HepG2 (cell line): Measurements from ENCODE around the gene MPV17L2. TPM values are rescaled to one million over a fixed set of nuclear protein-coding genes. Genes with fewer than 3 reads are reported as not detected.
A peak's percentile ranks its signal among the peaks of the same experiment; 100 is the strongest.

Experiments
- ATM ChIP-seq: fragments of 450-650 bp; IDR thresholded peaks from 2 replicates; pipeline ENCODE4 v1.7.1; 2017; ENCODE audit warnings: mild to moderate bottlenecking, borderline replicate concordance
- KDM4B ChIP-seq: sonication (generic); formaldehyde crosslinking; IDR thresholded peaks from 2 replicates; pipeline ENCODE4 v1.4.0; 2020; ENCODE audit warnings: missing genetic modification reagents
- MIER3 ChIP-seq: IDR thresholded peaks from 2 replicates; pipeline ENCODE4 v1.6.1; 2016; ENCODE audit warnings: missing compliant biosample characterization, borderline replicate concordance
- NR2C2 ChIP-seq: sonication (generic); formaldehyde crosslinking; IDR thresholded peaks from 2 replicates; pipeline ENCODE4 v1.4.0; 2020; ENCODE audit warnings: missing genetic modification reagents, mild to moderate bottlenecking, moderate library complexity, borderline replicate concordance
- NRL ChIP-seq: sonication (generic); formaldehyde crosslinking; IDR thresholded peaks from 2 replicates; pipeline ENCODE4 v1.5.0; 2020; ENCODE audit warnings: missing genetic modification reagents, mild to moderate bottlenecking, moderate library complexity, borderline replicate concordance
- PLRG1 ChIP-seq: fragments of 450-650 bp; conservative IDR thresholded peaks from 2 replicates; pipeline ENCODE4 v1.6.1; 2016
- POGK ChIP-seq: sonication (generic); formaldehyde crosslinking; conservative IDR thresholded peaks from 2 replicates; pipeline ENCODE4 v1.8.0; 2022; ENCODE audit warnings: mild to moderate bottlenecking, moderate library complexity, missing genetic modification reagents
- PREB ChIP-seq: sonication (generic); formaldehyde crosslinking; IDR thresholded peaks from 2 replicates; pipeline ENCODE4 v1.4.0; 2020; ENCODE audit warnings: missing genetic modification reagents
- SRF ChIP-seq: IDR thresholded peaks from 2 replicates; pipeline ENCODE4 v1.6.1; 2011; ENCODE audit warnings: mild to moderate bottlenecking, low read depth, low read length, moderate library complexity
- THYN1 ChIP-seq: sonication (generic); formaldehyde crosslinking; IDR thresholded peaks from 2 replicates; pipeline ENCODE4 v1.8.1; 2023; ENCODE audit warnings: low read depth, mild to moderate bottlenecking, moderate library complexity, missing genetic modification reagents, borderline replicate concordance
- TOPORS ChIP-seq: sonication (generic); formaldehyde crosslinking; IDR thresholded peaks from 2 replicates; pipeline ENCODE4 v1.8.0; 2023; ENCODE audit warnings: mild to moderate bottlenecking, missing genetic modification reagents
- TSC22D2 ChIP-seq: sonication (generic); formaldehyde crosslinking; IDR thresholded peaks from 2 replicates; pipeline ENCODE4 v1.5.1; 2020; ENCODE audit warnings: missing genetic modification reagents, mild to moderate bottlenecking, borderline replicate concordance
- WIZ ChIP-seq: sonication (generic); formaldehyde crosslinking; IDR thresholded peaks from 2 replicates; pipeline ENCODE4 v1.5.1; 2020; ENCODE audit warnings: mild to moderate bottlenecking, missing genetic modification reagents
- ZNF564 ChIP-seq: sonication (generic); formaldehyde crosslinking; IDR thresholded peaks from 2 replicates; pipeline ENCODE4 v1.8.1; 2023; ENCODE audit warnings: mild to moderate bottlenecking, missing genetic modification reagents
- ZNF576 ChIP-seq: sonication (generic); formaldehyde crosslinking; IDR thresholded peaks from 2 replicates; pipeline ENCODE4 v1.4.0; 2020; ENCODE audit warnings: mild to moderate bottlenecking, missing genetic modification reagents
- ZNF605 ChIP-seq: sonication (generic); formaldehyde crosslinking; IDR thresholded peaks from 2 replicates; pipeline ENCODE4 v1.8.0; 2022; ENCODE audit warnings: mild to moderate bottlenecking, missing genetic modification reagents
- polyA plus RNA-seq, 8 experiments: library from polyadenylated mRNA; depleted of rRNA in 3 of 8; stranded (reverse) in 7 of 8; unstranded in 1 of 8; fragments of >200 nt; fragmentation: Illumina TruSeq in 4 of 8; extraction: Trizol in 4 of 8; gene quantifications; 2 replicates each; pipeline versions ENCODE4 v1.2.1 to v1.2.3, GENCODE V29; 2011 to 2016; ENCODE audit warnings: low read depth in 4 of 8, missing spikeins in 1 of 8, mixed read lengths in 1 of 8; ENCODE audit not compliant: insufficient read depth in 1 of 8
- total RNA-seq, 5 experiments: library from RNA; depleted of rRNA; stranded (reverse); fragments of >200 nt; fragmentation: Illumina TruSeq; extraction: Trizol; gene quantifications; 2 replicates each; pipeline ENCODE4 v1.2.3, GENCODE V29; 2016; ENCODE audit warnings: low read depth in 1 of 5
- TF ChIP-seq, protein P1 (sequence below): sonication (generic); formaldehyde crosslinking; IDR thresholded peaks from 2 replicates; pipeline ENCODE4 v1.5.0; 2020; ENCODE audit warnings: mild to moderate bottlenecking, missing genetic modification reagents, borderline replicate concordance
- TF ChIP-seq, protein P2 (sequence below): sonication (generic); formaldehyde crosslinking; IDR thresholded peaks from 2 replicates; pipeline ENCODE4 v1.8.0; 2022; ENCODE audit warnings: missing genetic modification reagents, low read depth, mild to moderate bottlenecking, borderline replicate concordance
- TF ChIP-seq, protein P3 (sequence below): IDR thresholded peaks from 2 replicates; pipeline ENCODE4 v1.6.1; 2012; ENCODE audit warnings: inconsistent platforms
- TF ChIP-seq, protein P4 (sequence below): IDR thresholded peaks from 2 replicates; pipeline ENCODE4 v1.6.1; 2016; ENCODE audit warnings: control low read depth

The MPV17L2 gene
- total and polyA plus RNA-seq, 2 of the 13 experiments (the other 11 are each of a cell fraction or from before 2014, with no cell fraction given) = 13.6 to 16.7 TPM

DNA sequence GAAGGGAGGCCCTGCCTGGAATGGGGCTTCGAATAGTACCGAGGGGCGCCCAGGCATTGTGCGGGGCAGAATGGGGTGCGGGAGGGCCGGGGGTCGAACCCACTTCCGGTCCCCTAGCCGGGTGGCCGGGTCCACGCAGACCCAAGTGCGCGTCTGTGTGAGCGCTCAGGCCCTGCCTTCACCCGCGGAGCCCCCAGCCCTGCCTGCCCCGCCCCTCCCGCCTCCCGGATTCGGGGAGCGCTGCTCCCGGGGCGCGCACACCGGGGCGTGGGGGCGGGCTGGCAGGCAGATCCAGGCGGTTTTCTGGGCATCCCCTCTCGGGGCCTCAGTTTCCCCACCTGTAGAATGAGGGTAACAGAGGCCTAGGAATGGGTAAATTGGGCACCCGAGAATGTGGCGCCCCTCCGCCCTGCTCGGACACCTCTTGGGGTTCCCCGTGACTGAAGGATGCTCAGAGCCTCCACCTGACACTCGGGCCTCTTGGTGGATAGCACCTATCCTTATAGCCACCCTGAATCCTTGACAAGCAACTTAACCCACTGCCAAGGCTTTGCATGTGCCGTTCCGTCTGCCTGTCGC lies 39.4 kb upstream of the MPV17L2 start (continued):
- TF ChIP-seq, protein P1, sequence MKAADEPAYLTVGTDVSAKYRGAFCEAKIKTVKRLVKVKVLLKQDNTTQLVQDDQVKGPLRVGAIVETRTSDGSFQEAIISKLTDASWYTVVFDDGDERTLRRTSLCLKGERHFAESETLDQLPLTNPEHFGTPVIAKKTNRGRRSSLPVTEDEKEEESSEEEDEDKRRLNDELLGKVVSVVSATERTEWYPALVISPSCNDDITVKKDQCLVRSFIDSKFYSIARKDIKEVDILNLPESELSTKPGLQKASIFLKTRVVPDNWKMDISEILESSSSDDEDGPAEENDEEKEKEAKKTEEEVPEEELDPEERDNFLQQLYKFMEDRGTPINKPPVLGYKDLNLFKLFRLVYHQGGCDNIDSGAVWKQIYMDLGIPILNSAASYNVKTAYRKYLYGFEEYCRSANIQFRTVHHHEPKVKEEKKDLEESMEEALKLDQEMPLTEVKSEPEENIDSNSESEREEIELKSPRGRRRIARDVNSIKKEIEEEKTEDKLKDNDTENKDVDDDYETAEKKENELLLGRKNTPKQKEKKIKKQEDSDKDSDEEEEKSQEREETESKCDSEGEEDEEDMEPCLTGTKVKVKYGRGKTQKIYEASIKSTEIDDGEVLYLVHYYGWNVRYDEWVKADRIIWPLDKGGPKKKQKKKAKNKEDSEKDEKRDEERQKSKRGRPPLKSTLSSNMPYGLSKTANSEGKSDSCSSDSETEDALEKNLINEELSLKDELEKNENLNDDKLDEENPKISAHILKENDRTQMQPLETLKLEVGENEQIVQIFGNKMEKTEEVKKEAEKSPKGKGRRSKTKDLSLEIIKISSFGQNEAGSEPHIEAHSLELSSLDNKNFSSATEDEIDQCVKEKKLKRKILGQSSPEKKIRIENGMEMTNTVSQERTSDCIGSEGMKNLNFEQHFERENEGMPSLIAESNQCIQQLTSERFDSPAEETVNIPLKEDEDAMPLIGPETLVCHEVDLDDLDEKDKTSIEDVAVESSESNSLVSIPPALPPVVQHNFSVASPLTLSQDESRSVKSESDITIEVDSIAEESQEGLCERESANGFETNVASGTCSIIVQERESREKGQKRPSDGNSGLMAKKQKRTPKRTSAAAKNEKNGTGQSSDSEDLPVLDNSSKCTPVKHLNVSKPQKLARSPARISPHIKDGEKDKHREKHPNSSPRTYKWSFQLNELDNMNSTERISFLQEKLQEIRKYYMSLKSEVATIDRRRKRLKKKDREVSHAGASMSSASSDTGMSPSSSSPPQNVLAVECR (CRISPR knock-in tag) = peak; percentile 1; the same call in 1 of the 2 replicates
- TF ChIP-seq, protein P2, sequence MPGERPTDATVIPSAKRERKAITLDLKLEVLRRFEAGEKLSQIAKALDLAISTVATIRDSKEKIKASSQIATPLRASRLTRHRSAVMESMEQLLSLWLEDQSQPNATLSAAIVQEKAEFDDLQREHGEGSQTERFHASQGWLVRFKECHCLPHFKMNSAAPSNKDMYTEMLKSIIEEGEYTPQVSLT (CRISPR knock-in tag) = no peak
- no peak for TF ChIP-seq POGK (CRISPR knock-in tag)
- TF ChIP-seq KDM4B (CRISPR knock-in tag) = no peak
- 0 out of 2 replicates have a peak, but pooled peaks have one; percentile 18 for TF ChIP-seq ZNF605 (CRISPR knock-in tag)
- no peak for TF ChIP-seq PLRG1
- TF ChIP-seq PREB (CRISPR knock-in tag) = no peak
- TF ChIP-seq ZNF576 (CRISPR knock-in tag) = no peak
- TF ChIP-seq, protein P3, sequence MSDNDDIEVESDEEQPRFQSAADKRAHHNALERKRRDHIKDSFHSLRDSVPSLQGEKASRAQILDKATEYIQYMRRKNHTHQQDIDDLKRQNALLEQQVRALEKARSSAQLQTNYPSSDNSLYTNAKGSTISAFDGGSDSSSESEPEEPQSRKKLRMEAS = no peak; the same call in 1 of the 2 replicates
- TF ChIP-seq NRL (CRISPR knock-in tag) = no peak
- TF ChIP-seq MIER3 = no peak
- TF ChIP-seq SRF = no peak
- no peak for TF ChIP-seq TOPORS (CRISPR knock-in tag)
- no peak for TF ChIP-seq THYN1
- no peak for TF ChIP-seq NR2C2 (CRISPR knock-in tag)
- TF ChIP-seq, protein P4, sequence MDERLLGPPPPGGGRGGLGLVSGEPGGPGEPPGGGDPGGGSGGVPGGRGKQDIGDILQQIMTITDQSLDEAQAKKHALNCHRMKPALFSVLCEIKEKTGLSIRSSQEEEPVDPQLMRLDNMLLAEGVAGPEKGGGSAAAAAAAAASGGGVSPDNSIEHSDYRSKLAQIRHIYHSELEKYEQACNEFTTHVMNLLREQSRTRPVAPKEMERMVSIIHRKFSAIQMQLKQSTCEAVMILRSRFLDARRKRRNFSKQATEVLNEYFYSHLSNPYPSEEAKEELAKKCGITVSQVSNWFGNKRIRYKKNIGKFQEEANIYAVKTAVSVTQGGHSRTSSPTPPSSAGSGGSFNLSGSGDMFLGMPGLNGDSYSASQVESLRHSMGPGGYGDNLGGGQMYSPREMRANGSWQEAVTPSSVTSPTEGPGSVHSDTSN (CRISPR knock-in tag) = no peak
- no peak for TF ChIP-seq ATM
- TF ChIP-seq ZNF564 (CRISPR knock-in tag) = no peak
- TF ChIP-seq WIZ (CRISPR knock-in tag) = no peak
- TF ChIP-seq TSC22D2 (CRISPR knock-in tag) = no peak
